ENCODE results near the gene ZNF165.
"Not testable (repeated sequence)": the region's sequence is repeated elsewhere in the genome, so short reads cannot be mapped to it uniquely, and the experiment has no call there.

ZNF165 gene
- total RNA-seq: 7.1 to 16.3 reads per million in 2 experiments

DNA sequence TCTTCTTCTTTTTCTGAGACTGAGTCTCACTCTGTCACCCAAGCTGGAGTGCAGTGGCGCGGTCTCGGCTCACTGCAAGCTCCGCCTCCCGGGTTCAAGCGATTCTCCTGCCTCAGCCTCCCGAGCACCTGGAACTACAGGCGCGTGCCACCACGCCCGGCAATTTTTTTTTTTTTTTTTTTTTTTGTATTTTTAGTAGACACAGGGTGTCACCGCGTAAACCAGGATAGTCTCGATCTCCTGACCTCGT, at the start of gene ZNF165:
TSS of gene ZNF165 (plus strand) at position 188 of the 250 bp plus-strand sequence. CDS start 4,913 bp downstream, outside the sequence.
- not testable (repeated sequence) for DNase-seq (ENCODE audit: low read depth)

- no peak for DNase-seq (ENCODE audit: low read depth)
Observed at GRCh38 chr6:28053584-28053983, 26.8 kb upstream of the ZNF165 start.

GRCh38 chr6:28060405-28060804, 20.0 kb upstream of the ZNF165 start:
- DNase-seq (ENCODE audit: low read depth): no peak

DNA sequence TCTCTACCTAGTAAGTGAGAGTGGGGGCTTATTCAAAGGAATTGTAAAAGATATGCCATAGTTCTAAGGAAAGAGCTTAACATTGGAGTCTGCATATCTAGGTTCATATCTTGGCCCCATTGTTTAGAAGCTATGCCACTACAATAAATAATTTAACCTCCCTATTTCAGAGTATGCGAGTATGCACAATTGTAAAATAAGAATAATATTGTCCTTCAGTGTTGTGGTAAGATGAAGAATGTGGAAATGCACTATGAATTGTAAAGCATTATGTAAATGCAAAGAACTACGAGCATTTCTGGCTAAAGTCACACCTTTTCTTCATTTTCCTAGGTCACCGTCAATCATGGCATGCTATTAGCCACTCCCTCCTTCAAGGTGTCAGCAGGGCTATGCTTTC, 16.1 kb upstream of the ZNF165 start:
- no peak for DNase-seq (ENCODE audit: low read depth)

- no peak for DNase-seq (ENCODE audit: low read depth)
Observed at GRCh38 chr6:28068067-28068466, 12.3 kb upstream of the ZNF165 start.

DNA sequence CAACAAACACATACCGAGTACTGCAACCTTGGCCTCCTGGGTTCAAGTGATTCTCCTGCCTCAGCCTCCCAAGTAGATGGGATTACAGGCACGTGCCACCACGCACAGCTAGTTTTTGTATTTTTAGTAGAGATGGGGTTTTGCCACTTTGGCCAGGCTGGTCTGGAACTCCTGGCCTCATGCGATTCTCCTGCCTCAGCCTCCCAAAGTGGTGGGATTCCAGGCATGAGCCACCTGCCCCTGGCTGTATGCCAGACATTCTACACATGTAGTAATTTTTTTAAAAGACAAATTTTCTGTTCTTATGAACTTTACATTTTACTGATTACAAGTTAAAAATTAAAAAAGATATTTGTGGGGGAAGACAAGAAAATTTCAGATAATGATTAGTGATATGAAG, 9.4 kb upstream of the ZNF165 start:
- not testable (repeated sequence) for DNase-seq (ENCODE audit: low read depth)

- no peak for DNase-seq (ENCODE audit: low read depth)
Observed at GRCh38 chr6:28078050-28078449, 2.3 kb upstream of the ZNF165 start.

DNA sequence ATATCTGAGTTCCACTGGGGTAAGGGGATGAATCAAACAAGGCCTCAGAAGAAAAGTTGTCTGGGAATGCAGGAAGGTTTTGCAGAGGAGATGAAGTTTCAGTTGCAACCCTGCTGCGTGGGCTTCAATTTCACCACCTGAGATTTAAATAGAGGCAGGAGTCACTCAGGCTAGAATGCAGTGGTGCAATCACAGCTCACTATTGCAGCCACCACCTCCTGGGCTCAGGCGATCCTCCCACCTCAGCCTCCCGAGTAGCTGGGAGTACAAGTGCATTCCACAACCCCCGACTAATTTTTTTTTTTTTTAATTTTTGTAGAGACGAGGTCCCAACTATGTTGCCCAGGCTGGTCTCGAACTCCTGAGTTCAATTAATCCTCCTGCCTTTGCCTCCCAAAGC, 1.5 kb upstream of the ZNF165 start:
- no peak for DNase-seq (ENCODE audit: low read depth)

DNA sequence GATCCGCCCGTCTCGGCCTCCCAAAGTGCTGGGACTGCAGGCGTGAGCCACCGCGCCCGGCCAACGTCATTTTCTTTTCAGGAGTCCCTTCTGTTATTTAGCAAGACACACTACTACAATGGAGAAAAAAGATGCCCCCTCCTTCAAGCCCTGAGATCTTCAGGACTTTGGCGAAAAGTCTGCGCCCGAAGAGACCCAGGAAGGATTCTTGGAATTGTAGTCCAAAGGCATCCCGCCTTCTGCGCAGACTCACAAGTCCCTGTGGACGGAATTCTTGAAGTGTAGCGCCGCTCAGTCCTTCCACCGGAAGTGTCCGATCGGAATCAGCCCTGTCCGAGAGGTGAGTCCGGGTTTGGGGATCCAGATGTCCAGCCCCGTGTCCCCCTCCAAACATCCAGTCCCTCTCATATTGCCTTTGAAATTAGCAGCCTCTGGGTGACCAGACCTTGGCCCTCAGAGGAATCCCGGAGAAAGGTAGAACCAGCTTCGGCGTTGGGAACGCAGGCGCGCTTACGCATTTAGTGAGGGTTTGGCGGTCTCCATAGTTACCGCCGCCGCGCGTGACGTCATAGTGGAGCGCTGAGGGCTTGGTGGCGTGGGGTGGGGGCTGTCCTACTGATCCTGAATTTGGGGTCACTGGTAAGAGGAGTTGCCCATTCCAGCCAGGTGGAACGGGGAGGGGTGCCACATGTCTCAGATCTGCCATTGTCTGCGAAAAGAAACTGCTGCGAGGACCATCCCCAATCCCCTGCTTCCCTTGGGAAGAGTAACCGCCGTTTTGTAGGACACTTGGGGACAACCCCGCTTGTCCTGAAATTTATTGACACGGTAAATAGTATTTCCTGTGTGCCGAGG, 490 bp downstream of the ZNF165 start:
- DNase-seq (ENCODE audit: low read depth): peak; percentile 92

- DNase-seq (ENCODE audit: low read depth): peak; percentile 29
Observed at GRCh38 chr6:28081486-28081751, 1.1 kb downstream of the ZNF165 start.

DNA sequence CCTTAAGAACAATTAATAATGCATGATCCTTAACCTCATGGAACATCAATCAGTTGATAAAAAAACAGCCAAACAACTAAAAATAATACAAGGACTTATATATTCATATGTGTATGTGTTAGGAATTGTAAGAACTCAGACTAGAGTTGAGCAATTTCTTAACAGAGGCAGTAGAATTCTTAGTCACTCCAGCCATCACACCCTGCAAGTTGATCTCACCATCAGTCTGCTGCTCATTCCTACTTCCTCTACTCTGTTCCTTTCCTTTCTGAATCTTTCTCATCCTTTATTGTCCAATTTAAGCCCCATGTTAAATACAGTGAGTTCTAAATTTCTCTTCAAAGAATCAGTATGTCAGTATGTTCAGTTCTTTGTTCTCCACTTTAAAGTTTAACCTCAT, 2.6 kb downstream of the ZNF165 start:
- DNase-seq (ENCODE audit: low read depth): no peak

DNA sequence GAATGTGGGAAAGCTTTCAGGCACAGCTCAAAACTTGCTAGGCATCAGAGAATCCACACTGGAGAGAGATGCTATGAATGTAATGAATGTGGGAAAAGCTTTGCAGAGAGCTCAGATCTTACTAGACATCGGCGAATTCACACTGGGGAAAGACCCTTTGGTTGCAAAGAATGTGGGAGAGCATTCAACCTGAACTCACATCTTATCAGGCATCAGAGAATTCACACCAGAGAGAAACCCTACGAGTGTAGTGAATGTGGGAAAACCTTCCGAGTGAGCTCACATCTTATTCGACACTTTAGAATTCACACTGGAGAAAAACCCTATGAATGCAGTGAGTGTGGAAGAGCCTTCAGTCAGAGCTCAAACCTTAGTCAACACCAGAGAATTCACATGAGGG, 8.7 kb downstream of the ZNF165 start:
- DNase-seq (ENCODE audit: low read depth): no peak

- no peak for DNase-seq (ENCODE audit: low read depth)
Observed at GRCh38 chr6:28090917-28091586, 10.7 kb downstream of the ZNF165 start.

DNA sequence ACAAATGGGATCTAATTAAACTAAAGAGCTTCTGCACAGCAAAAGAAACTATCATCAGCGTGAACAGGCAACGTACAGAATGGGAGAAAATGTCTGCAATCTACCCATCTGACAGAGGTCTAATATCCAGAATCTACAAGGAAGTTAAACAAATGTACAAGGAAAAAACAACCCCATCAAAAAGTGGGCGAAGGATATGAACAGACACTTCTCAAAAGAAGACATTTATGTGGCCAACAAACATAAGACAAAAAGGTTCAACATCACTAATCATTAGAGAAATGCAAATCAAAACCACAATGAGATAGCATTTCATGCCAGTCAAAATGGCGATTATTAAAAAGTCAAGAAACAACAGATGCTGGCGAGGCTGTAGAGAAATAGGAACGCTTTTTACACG, 21.9 kb downstream of the ZNF165 start:
- DNase-seq (ENCODE audit: low read depth): not testable (repeated sequence)

DNA sequence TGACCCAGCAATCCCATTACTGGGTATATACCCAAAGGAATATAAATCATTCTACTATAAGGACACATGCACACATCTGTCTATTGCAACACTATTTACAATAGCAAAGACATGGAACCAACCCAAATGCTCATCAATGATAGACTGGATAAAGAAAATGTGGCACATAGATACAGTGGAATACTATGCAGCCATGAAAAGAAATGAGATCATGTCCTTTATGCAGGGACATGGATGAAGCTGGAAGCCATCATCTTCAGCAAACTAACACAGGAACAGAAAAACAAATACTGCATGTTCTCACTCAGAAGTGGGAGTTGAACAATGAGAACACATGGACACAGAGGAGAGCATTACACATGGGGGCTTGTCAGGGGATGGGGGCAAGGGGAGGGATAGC, 22.3 kb downstream of the ZNF165 start:
- DNase-seq (ENCODE audit: low read depth): not testable (repeated sequence)

- DNase-seq (ENCODE audit: low read depth): peak; percentile 71
Observed at GRCh38 chr6:28104392-28105244, 24.2 kb downstream of the ZNF165 start.

DNA sequence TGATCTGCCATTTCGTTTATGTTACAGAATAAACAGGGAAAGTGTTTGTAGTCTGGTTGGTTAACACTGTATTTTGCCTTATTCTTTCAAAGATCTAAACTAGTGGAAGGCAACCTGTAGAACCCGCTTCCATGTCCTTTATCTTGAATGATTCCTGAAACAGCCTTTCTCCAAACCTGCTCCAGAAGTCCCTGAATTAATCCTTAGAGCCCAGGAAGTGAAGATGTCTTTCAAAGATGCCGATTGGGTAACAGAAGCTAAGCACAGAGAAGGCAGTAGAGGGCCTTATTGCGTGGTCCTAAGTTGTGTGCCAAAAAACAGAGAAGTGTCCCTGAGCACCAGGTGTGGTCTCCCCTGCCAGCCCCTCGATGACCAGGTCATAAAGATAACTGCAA, 24.9 kb downstream of the ZNF165 start:
- DNase-seq (ENCODE audit: low read depth): no peak

- no peak for DNase-seq (ENCODE audit: low read depth)
Observed at GRCh38 chr6:28107506-28107905, 27.1 kb downstream of the ZNF165 start.

DNA sequence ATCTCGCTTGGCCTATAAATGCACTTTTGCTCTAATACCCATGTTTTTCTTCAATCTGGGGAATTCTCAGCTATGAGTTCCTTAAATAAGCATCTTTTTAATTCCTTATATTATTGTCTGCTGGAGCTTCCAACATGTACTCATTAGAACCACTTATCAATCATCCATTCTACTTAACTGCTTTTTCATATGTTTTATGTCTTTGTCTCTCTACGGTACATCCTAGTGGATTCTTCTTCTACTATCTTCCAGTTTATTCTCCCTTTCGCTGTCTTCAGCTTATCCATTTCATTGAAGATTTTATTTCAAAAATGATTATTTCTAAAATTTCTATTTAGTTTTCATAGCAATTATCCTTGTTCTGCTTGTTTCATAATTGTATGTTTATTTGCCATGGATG, 31.6 kb downstream of the ZNF165 start:
- DNase-seq (ENCODE audit: low read depth): no peak

DNA sequence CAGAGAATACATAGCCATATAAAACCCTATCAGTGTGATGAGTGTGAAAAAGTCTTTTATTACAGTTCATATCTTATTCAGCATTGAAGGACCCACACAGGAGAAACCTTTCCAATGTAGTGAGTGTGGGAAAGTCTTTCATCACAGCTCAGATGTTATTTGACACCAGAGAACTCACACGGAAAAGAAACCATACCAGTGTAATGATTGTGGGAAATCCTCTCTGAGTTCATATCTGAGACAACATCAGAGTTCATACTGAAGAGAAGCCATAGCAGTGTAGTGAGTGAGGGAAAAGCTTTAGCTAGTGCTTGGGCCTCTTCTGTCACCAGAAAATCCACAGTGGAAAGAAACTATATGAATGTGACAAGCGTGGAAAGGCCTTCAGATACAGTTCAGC, 35.4 kb downstream of the ZNF165 start:
- no peak for DNase-seq (ENCODE audit: low read depth)

GRCh38 chr6:28117386-28118050, 37.1 kb downstream of the ZNF165 start:
- no peak for DNase-seq (ENCODE audit: low read depth)

GRCh38 chr6:28118217-28118616, 37.8 kb downstream of the ZNF165 start:
- DNase-seq (ENCODE audit: low read depth): no peak

Measured in T follicular helper cell (primary cell).